PC-3 (cell line): ENCODE results near the gene FRRS1.

ENCODE experiments used
- EZH2 ChIP-seq: fragments of 300-600 bp; sonication (generic); IDR thresholded peaks from one replicate; pipeline ENCODE4 v1.6.1; 2017; ENCODE audit warnings: antibody characterized with exemption, mild to moderate bottlenecking, low read length; ENCODE audit not compliant: unreplicated experiment
- EZH2phosphoT487 ChIP-seq: fragments of 300-600 bp; sonication (generic); IDR thresholded peaks from 2 replicates; pipeline ENCODE4 v1.6.1; 2018; ENCODE audit warnings: mild to moderate bottlenecking, antibody characterized with exemption, low read length, borderline replicate concordance
- TF ChIP-seq, protein P1 (sequence below): fragments of 300-600 bp; sonication (generic); conservative IDR thresholded peaks from 2 replicates; pipeline ENCODE4 v1.5.1; 2017; ENCODE audit warnings: antibody characterized with exemption, low read depth, mild to moderate bottlenecking, low read length

DNA sequence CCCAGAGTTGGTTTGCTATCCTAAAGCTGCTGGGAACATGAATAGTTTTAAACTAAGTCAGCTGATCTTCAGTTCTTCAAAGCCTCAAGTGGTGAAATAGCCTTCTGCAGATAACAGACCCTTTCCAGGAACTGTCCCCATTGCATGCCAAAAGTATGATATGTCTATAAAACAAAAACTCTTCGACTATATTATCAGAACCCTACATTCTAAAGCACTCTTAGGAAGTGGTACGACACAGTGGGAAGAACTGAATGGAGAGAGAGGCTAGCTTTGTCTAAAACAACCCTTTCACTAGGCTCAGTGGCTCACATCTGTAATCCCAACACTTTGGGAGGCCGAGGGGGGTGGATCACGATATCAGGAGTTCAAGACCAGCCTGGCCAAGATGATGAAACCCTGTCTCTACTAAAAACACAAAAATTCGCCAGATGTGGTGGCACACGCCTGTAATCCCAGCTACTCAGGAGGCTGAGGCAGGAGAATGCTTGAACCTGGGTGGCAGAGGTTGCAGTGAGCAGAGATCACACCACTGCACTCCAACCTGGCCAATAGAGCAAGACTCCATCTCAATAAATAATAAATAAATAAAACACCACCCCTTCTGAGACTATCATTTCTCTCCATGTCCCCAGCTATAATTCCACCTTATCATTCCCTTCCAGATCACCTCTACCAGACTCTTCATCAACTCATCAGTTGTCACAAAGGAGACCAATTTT, 2.2 kb upstream of the FRRS1 start:
- TF ChIP-seq, protein P1, sequence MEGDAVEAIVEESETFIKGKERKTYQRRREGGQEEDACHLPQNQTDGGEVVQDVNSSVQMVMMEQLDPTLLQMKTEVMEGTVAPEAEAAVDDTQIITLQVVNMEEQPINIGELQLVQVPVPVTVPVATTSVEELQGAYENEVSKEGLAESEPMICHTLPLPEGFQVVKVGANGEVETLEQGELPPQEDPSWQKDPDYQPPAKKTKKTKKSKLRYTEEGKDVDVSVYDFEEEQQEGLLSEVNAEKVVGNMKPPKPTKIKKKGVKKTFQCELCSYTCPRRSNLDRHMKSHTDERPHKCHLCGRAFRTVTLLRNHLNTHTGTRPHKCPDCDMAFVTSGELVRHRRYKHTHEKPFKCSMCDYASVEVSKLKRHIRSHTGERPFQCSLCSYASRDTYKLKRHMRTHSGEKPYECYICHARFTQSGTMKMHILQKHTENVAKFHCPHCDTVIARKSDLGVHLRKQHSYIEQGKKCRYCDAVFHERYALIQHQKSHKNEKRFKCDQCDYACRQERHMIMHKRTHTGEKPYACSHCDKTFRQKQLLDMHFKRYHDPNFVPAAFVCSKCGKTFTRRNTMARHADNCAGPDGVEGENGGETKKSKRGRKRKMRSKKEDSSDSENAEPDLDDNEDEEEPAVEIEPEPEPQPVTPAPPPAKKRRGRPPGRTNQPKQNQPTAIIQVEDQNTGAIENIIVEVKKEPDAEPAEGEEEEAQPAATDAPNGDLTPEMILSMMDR, result no peak
- TF ChIP-seq EZH2phosphoT487 (no peak), EZH2 (no peak)
